Fibroblast of peridontal ligament (primary cell): ENCODE measurements around the gene IGSF23.
"Not testable (repeated sequence)": the region's sequence is repeated elsewhere in the genome, so short reads cannot be mapped to it uniquely, and the experiment has no call there.

ENCODE experiments used
- DNase-seq: peaks from one replicate; pipeline ENCODE4 v3.0.0-alpha.2; 2010; ENCODE audit errors: extremely low read depth

The IGSF23 gene

GRCh38 chr19:44666852-44667556 lies 53.6 kb downstream of the IGSF23 start:
- no peak for DNase-seq

- no peak for DNase-seq
Measured at GRCh38 chr19:44668985-44669764, 55.8 kb downstream of the IGSF23 start.

- not testable (repeated sequence) for DNase-seq
Measured at GRCh38 chr19:44670027-44670426, 56.7 kb downstream of the IGSF23 start.

GRCh38 chr19:44671400-44671799 lies 58.0 kb downstream of the IGSF23 start, which contains the start of gene CEACAM19:
Gene CEACAM19, plus strand, starts transcription at chr19:44671482. Its CDS starts 450 bp downstream, at chr19:44671932.
- DNase-seq = no peak

- DNase-seq = no peak
Measured at GRCh38 chr19:44672226-44672625, 58.9 kb downstream of the IGSF23 start.

- no peak for DNase-seq
Measured at GRCh38 chr19:44673510-44673909, 60.1 kb downstream of the IGSF23 start.

GRCh38 chr19:44675521-44675920 lies 62.2 kb downstream of the IGSF23 start:
- no peak for DNase-seq

GRCh38 chr19:44677019-44677811 lies 63.9 kb downstream of the IGSF23 start:
- peak; percentile 59 for DNase-seq

GRCh38 chr19:44680536-44680935 lies 67.2 kb downstream of the IGSF23 start:
- DNase-seq = no peak

- no peak for DNase-seq
Measured at GRCh38 chr19:44681992-44682790, 68.8 kb downstream of the IGSF23 start.

- DNase-seq = no peak
Measured at GRCh38 chr19:44682807-44683206, 69.4 kb downstream of the IGSF23 start.

GRCh38 chr19:44683434-44684210 lies 70.3 kb downstream of the IGSF23 start:
- DNase-seq = no peak

- not testable (repeated sequence) for DNase-seq
Measured at GRCh38 chr19:44684396-44684795, 71.0 kb downstream of the IGSF23 start.

GRCh38 chr19:44684892-44685863 lies 71.8 kb downstream of the IGSF23 start:
- peak; percentile 87 for DNase-seq

- peak; percentile 33 for DNase-seq
Measured at GRCh38 chr19:44685877-44686276, 72.5 kb downstream of the IGSF23 start.
